Measurements from ENCODE around the gene PTPN7.
"Not testable (repeated sequence)": the region's sequence is repeated elsewhere in the genome, so short reads cannot be mapped to it uniquely, and the experiment has no call there.

PTPN7 gene

GRCh38 chr1:202189918-202190715 is 29.7 kb upstream of the PTPN7 start:
- no peak for DNase-seq

GRCh38 chr1:202189001-202189790 is 28.8 kb upstream of the PTPN7 start:
- DNase-seq: peak in 44 of 56 donors; percentile 6 to 84 (median 33)

GRCh38 chr1:202187697-202188407 is 27.4 kb upstream of the PTPN7 start:
- no peak for DNase-seq

GRCh38 chr1:202187041-202187671 is 26.8 kb upstream of the PTPN7 start:
- peak in 2 of 56 donors; percentile 12 to 14 for DNase-seq

GRCh38 chr1:202186327-202186726 is 25.9 kb upstream of the PTPN7 start:
- DNase-seq: no peak

GRCh38 chr1:202184750-202185460 is 24.5 kb upstream of the PTPN7 start:
- peak in 53 of 56 donors; percentile 11 to 88 (median 55) for DNase-seq

- no peak for DNase-seq
Observed at GRCh38 chr1:202182040-202182877, 21.9 kb upstream of the PTPN7 start.

- no peak for DNase-seq
Observed at GRCh38 chr1:202181586-202181985, 21.2 kb upstream of the PTPN7 start.

GRCh38 chr1:202180751-202181139 is 20.3 kb upstream of the PTPN7 start:
- not testable (repeated sequence) for DNase-seq

- DNase-seq: no peak
Observed at GRCh38 chr1:202179828-202180750, 19.7 kb upstream of the PTPN7 start.

GRCh38 chr1:202176949-202177927 is 16.8 kb upstream of the PTPN7 start:
- no peak for DNase-seq

- DNase-seq: no peak
Observed at GRCh38 chr1:202173993-202174392, 13.6 kb upstream of the PTPN7 start.

GRCh38 chr1:202172015-202172355 is 11.6 kb upstream of the PTPN7 start:
- DNase-seq: no peak

GRCh38 chr1:202171292-202172014 is 11.1 kb upstream of the PTPN7 start:
- DNase-seq: no peak

- DNase-seq: no peak
Observed at GRCh38 chr1:202170726-202171125, 10.3 kb upstream of the PTPN7 start.

- DNase-seq: no peak
Observed at GRCh38 chr1:202168861-202169260, 8.5 kb upstream of the PTPN7 start.

All from nucleus accumbens (tissue), 56 donors.